Upper lobe of left lung (tissue), 4 donors: ENCODE results near the gene NKAIN2.

Source experiments
- CTCF ChIP-seq, 6 experiments: fragments of 450-650 bp in 4 of 6; fragments of 200-600 bp in 2 of 6; sonication (generic) in 2 of 6; IDR thresholded peaks; one replicate each; pipeline ENCODE4 v1.5.1; 2016 to 2019; ENCODE audit warnings: antibody characterized with exemption in 6 of 6
- EP300 ChIP-seq, 4 donors: sonication (generic); formaldehyde crosslinking; IDR thresholded peaks; one replicate each; pipeline ENCODE4 v1.5.1; 2017; ENCODE audit warnings: antibody characterized with exemption in 4 of 4, control low read depth in 2 of 4
- POLR2A ChIP-seq, 4 donors: fragments of 450-650 bp; IDR thresholded peaks; one replicate each; pipeline ENCODE4 v1.5.1; 2016 to 2017; ENCODE audit warnings: antibody characterized with exemption in 4 of 4, mild to moderate bottlenecking in 2 of 4

DNA sequence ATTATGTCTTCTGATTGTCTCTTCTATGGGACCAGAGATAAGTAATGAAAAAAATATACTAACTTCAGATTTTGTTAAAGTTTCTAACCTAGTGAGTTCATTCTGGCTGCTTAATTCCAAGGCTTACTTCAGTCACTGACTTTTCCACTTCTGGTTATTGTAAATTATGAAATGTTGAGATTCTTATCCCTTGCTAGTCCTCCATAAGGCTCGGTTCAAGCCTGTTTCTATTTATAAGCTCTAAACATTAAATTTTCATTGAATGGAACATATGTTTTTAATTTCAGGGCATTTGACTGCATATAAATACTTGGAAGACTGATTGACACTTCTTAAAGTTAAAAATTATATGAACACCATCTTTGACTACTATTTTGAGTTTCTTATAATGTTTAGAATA is 23.6 kb upstream of the NKAIN2 start:
- no peak for TF ChIP-seq CTCF (IDR thresholded peaks at IDR 0.05)
- no peak for TF ChIP-seq EP300 (IDR thresholded peaks at IDR 0.05)
- no peak for TF ChIP-seq POLR2A (IDR thresholded peaks at IDR 0.05)
